OCI-LY7 (cell line): ENCODE measurements around the gene CALHM5. TPM values are rescaled to one million over a fixed set of nuclear protein-coding genes. Genes with fewer than 3 reads are reported as not detected.

Source experiments
- BruUV-seq: library from RNA; stranded (reverse); fragments of 400-500 nt; replicated peaks from 2 replicates; lab custom pipeline; 2021; lab: Mats Ljungman, UMichigan
- CTCF ChIA-PET: fragments of 300-600 bp; sonication (Branson Sonifier 250); formaldehyde crosslinking; loops from one replicate; lab custom pipeline; 2022; ENCODE audit warnings: antibody characterized with exemption; ENCODE audit not compliant: unreplicated experiment; lab: Charles Lee
- POLR2A ChIA-PET: fragments of 300-600 bp; sonication (Branson Sonifier 250); formaldehyde crosslinking; loops from one replicate; lab custom pipeline; 2022; ENCODE audit warnings: antibody characterized with exemption; lab: Charles Lee
- DNase-seq: peaks from one replicate; pipeline ENCODE4 v3.0.0-alpha.2; 2015; ENCODE audit warnings: low spot score
- H2AFZ ChIP-seq: fragments of 200-600 bp; sonication (generic), shearing (Covaris generic); 2 replicates; pipeline ENCODE4 v1.6.1; 2014; ENCODE audit warnings: mild to moderate bottlenecking, antibody characterized with exemption, low read length, moderate library complexity
- H3K27ac ChIP-seq: fragments of 200-600 bp; sonication (generic); 2 replicates; pipeline ENCODE4 v1.5.1; 2014; ENCODE audit warnings: mixed run types, low read depth, mild to moderate bottlenecking, moderate library complexity, low read length, inconsistent platforms; ENCODE audit not compliant: poor library complexity, severe bottlenecking
- H3K36me3 ChIP-seq: fragments of 200-600 bp; sonication (generic); 2 replicates; pipeline ENCODE4 v1.6.1; 2014; ENCODE audit warnings: mild to moderate bottlenecking, antibody characterized with exemption, low read length, moderate library complexity, mixed read lengths; ENCODE audit not compliant: insufficient read depth
- H3K4me1 ChIP-seq: fragments of 200-600 bp; sonication (generic); 2 replicates; pipeline ENCODE4 v1.5.1; 2014; ENCODE audit warnings: mild to moderate bottlenecking, low read length; ENCODE audit not compliant: insufficient read depth, poor library complexity, severe bottlenecking
- H3K4me2 ChIP-seq: fragments of 200-600 bp; sonication (generic); 2 replicates; pipeline ENCODE4 v1.6.1; 2014; ENCODE audit warnings: mild to moderate bottlenecking, low read length
- H3K4me3 ChIP-seq: fragments of 200-600 bp; sonication (generic); 2 replicates; pipeline ENCODE4 v1.5.1; 2014; ENCODE audit warnings: mild to moderate bottlenecking, low read depth, low read length; ENCODE audit not compliant: poor library complexity, severe bottlenecking
- H3K79me2 ChIP-seq: fragments of 200-600 bp; sonication (generic); 2 replicates; pipeline ENCODE4 v1.6.1; 2016; ENCODE audit warnings: low read depth, mild to moderate bottlenecking, low read length, moderate library complexity, mixed read lengths; ENCODE audit not compliant: insufficient read depth
- H3K9me2 ChIP-seq: fragments of 200-600 bp; sonication (generic); 2 replicates; pipeline ENCODE4 v1.6.1; 2016; ENCODE audit warnings: mild to moderate bottlenecking, low read length, mixed read lengths; ENCODE audit not compliant: insufficient read depth
- H3K9me3 ChIP-seq: fragments of 200-600 bp; sonication (generic); 2 replicates; pipeline ENCODE4 v1.6.1; 2014; ENCODE audit warnings: mild to moderate bottlenecking, mixed run types, low read length, mixed read lengths
- H4K20me1 ChIP-seq: fragments of 200-600 bp; sonication (generic); 2 replicates; pipeline ENCODE4 v1.6.1; 2014; ENCODE audit warnings: mild to moderate bottlenecking, antibody characterized with exemption, low read length, moderate library complexity, mixed read lengths; ENCODE audit not compliant: insufficient read depth
- CTCF ChIP-seq: fragments of 200-600 bp; sonication (generic); conservative IDR thresholded peaks from 2 replicates; pipeline ENCODE4 v1.5.1; 2014; ENCODE audit warnings: mild to moderate bottlenecking, antibody characterized with exemption, low read length, moderate library complexity, mixed read lengths
- EZH2phosphoT487 ChIP-seq: fragments of 200-600 bp; sonication (generic); IDR thresholded peaks from 2 replicates; pipeline ENCODE4 v1.6.1; 2018; ENCODE audit warnings: low read depth, borderline replicate concordance, mild to moderate bottlenecking, mixed run types, antibody characterized with exemption, low read length, moderate library complexity, mixed read lengths
- intact Hi-C: fragments of 100-400 bp; cut with micrococcal nuclease; formaldehyde crosslinking; loops from one replicate; pipeline ENCODE4 v1.10.0; 2022; ENCODE audit not compliant: unreplicated experiment
- total RNA-seq, 2 experiments: library from RNA; depleted of rRNA in 1 of 2; stranded (reverse); fragments of >200 nt in 1 of 2; shearing (Covaris generic) in 1 of 2; gene quantifications; 2 replicates each; pipeline ENCODE4 v1.2.3, GENCODE V29; 2014 to 2022

The CALHM5 gene
- total RNA-seq, 2 experiments from 2014 or later = not detected

- no peak for DNase-seq
- H4K20me1 ChIP-seq = no peaks in the 10 kb centered on the region
- no peak overlapping the region for H2AFZ ChIP-seq
- intact Hi-C loops = loop anchor here (5.0 kb wide), 1 partner anchor 90 kb away; no protein-coding TSS in a partner anchor
- ChIA-PET CTCF (no interaction called here), POLR2A (no interaction called here)
- H3K4me3 ChIP-seq = no peak overlapping the region
- H3K9me3 ChIP-seq = no peaks in the 10 kb centered on the region
- H3K79me2 ChIP-seq = no peaks in the 10 kb centered on the region
- TF ChIP-seq EZH2phosphoT487 (no peak), CTCF (no peak)
- no peaks in the 10 kb centered on the region for H3K36me3 ChIP-seq
- H3K27ac ChIP-seq = no peak overlapping the region
- no peaks in the 10 kb centered on the region for H3K4me1 ChIP-seq
- no peak overlapping the region for H3K4me2 ChIP-seq
- no peaks in the 10 kb centered on the region for H3K9me2 ChIP-seq
- no TSS peak for BruUV-seq
Measured at GRCh38 chr6:116482780-116483179, 28.7 kb upstream of the CALHM5 start.

- H2AFZ ChIP-seq = no peak overlapping the region
- H3K79me2 ChIP-seq = no peaks in the 10 kb centered on the region
- H3K4me3 ChIP-seq = no peak overlapping the region
- no peaks in the 10 kb centered on the region for H3K9me3 ChIP-seq
- H3K4me1 ChIP-seq = no peaks in the 10 kb centered on the region
- ChIA-PET POLR2A (interaction anchor here (1.1 kb wide), 1 partner anchor 13 kb away, joined by 4 read pairs; no protein-coding TSS in a partner anchor), CTCF (no interaction called here)
- H3K27ac ChIP-seq = no peak overlapping the region
- H3K9me2 ChIP-seq = no peaks in the 10 kb centered on the region
- H3K36me3 ChIP-seq = no peaks in the 10 kb centered on the region
- no peak overlapping the region for H3K4me2 ChIP-seq
- BruUV-seq = no TSS peak
- DNase-seq = no peak
- intact Hi-C loops = loop anchor here (5.0 kb wide), 1 partner anchor 91 kb away; no protein-coding TSS in a partner anchor
- H4K20me1 ChIP-seq = no peaks in the 10 kb centered on the region
- TF ChIP-seq EZH2phosphoT487 (no peak), CTCF (no peak)
Measured at GRCh38 chr6:116483616-116484015, 27.8 kb upstream of the CALHM5 start.

DNA sequence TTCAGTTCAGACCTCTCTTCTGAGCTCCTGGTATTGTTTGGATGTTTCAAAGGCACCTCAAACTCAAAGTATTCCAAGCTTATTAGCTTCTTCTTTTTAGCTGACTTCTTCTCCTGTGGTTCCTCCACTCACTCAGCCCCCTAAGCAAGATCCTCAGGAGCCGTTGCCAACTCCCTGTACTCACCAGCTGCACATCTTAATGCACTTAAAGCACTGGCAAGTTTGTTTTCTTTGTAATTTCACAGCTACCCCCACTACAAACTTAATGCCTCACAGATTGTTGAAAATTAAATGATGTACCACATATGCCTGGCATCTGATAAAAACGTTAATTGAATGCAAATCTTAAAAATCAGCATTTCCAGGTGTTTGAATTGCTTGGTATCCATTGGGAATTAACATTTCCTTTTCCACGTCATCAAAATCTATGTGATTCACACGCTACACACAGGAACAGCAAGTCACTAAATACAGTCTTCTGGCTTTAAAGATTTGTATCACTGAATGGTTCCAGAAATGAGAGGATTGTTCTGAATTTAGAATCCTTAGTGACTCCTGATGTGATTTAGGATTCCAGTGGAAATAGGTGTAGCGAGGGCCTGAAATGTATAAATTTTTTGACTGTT, 25.8 kb upstream of the CALHM5 start:
- Histone ChIP-seq H3K4me3 (no peak overlapping the region), H2AFZ (no peak overlapping the region), H3K36me3 (no peaks in the 10 kb centered on the region), H3K9me3 (no peaks in the 10 kb centered on the region), H3K9me2 (no peaks in the 10 kb centered on the region), H3K27ac (no peak overlapping the region), H3K4me2 (no peak overlapping the region), H4K20me1 (no peaks in the 10 kb centered on the region), H3K79me2 (no peaks in the 10 kb centered on the region), H3K4me1 (no peaks in the 10 kb centered on the region)
- TF ChIP-seq CTCF (no peak), EZH2phosphoT487 (no peak)
- BruUV-seq = no TSS peak
- ChIA-PET CTCF (no interaction called here), POLR2A (interaction anchor here (0.6 to 1.0 kb wide), 2 partner anchors 9 to 92 kb away, joined by 4 to 5 read pairs; no protein-coding TSS in a partner anchor)
- intact Hi-C loops = no loop called here
- DNase-seq = no peak
